OCI-LY3 (cell line): ENCODE data around the gene MAFG.
A peak's percentile ranks its signal among the peaks of the same experiment; 100 is the strongest.

Source experiments
- H2AFZ ChIP-seq: fragments of 200-600, 300-600 bp; shearing (Covaris generic); 2 replicates; pipeline ENCODE4 v1.6.0; 2014; ENCODE audit warnings: antibody characterized with exemption, low read depth, low read length
- H3K27ac ChIP-seq: fragments of 200-600, 300-600 bp; sonication (generic); 2 replicates; pipeline ENCODE4 v1.5.1; 2014; ENCODE audit warnings: mild to moderate bottlenecking, low read length, moderate library complexity, mixed read lengths
- H3K27me3 ChIP-seq: fragments of 200-600, 300-600 bp; sonication (generic); 2 replicates; pipeline ENCODE4 v1.6.1; 2014; ENCODE audit warnings: low read depth, low read length, mixed read lengths
- H3K36me3 ChIP-seq: fragments of 200-600, 300-600 bp; sonication (generic); replicated peaks from 2 replicates; pipeline ENCODE3; 2014; ENCODE audit warnings: low read depth, low read length, mixed read lengths
- H3K4me1 ChIP-seq: fragments of 300-600, 200-600 bp; sonication (generic); 2 replicates; pipeline ENCODE4 v1.6.1; 2014; ENCODE audit warnings: low read length, mixed read lengths
- H3K4me2 ChIP-seq: fragments of 200-600, 300-600 bp; sonication (generic); 2 replicates; pipeline ENCODE4 v1.6.1; 2014; ENCODE audit warnings: low read length, mixed read lengths
- H3K4me3 ChIP-seq: fragments of 300-600, 200-600 bp; sonication (generic); 2 replicates; pipeline ENCODE4 v1.5.1; 2014; ENCODE audit warnings: antibody characterized with exemption, mild to moderate bottlenecking, low read length, moderate library complexity
- H3K79me2 ChIP-seq: fragments of 300-600, 200-600 bp; shearing (Covaris generic); 2 replicates; pipeline ENCODE4 v1.6.1; 2014; ENCODE audit warnings: mild to moderate bottlenecking, low read length, mixed read lengths
- H3K9ac ChIP-seq: fragments of 300-600, 200-600 bp; shearing (Covaris generic); 2 replicates; pipeline ENCODE4 v1.6.0; 2014; ENCODE audit warnings: mild to moderate bottlenecking, low read length, moderate library complexity
- H3K9me3 ChIP-seq: fragments of 200-600, 300-600 bp; shearing (Covaris generic); 2 replicates; pipeline ENCODE4 v1.6.1; 2014; ENCODE audit warnings: low read length, mixed read lengths; ENCODE audit not compliant: insufficient read depth
- H4K20me1 ChIP-seq: fragments of 200-600, 300-600 bp; sonication (generic); 2 replicates; pipeline ENCODE4 v1.6.1; 2016; ENCODE audit warnings: low read length, mixed read lengths; ENCODE audit not compliant: insufficient read depth
- EZH2phosphoT487 ChIP-seq: fragments of 200-600 bp; shearing (Covaris generic); IDR thresholded peaks from 2 replicates; pipeline ENCODE4 v1.6.1; 2018; ENCODE audit warnings: antibody characterized with exemption, mixed run types, low read depth
- TF ChIP-seq, protein P1 (sequence below): fragments of 200-600, 300-600 bp; sonication (generic); IDR thresholded peaks from 2 replicates; pipeline ENCODE4 v1.5.1; 2014; ENCODE audit warnings: antibody characterized with exemption, low read length, low read depth

The MAFG gene

GRCh38 chr17:81914103-81914850, 13.3 kb downstream of the MAFG start:
- H4K20me1 ChIP-seq: peaks cover 10% of the 10 kb centered on the region; the same call in 1 of the 2 replicates
- H3K4me3 ChIP-seq: no peak overlapping the region
- TF ChIP-seq, protein P1, sequence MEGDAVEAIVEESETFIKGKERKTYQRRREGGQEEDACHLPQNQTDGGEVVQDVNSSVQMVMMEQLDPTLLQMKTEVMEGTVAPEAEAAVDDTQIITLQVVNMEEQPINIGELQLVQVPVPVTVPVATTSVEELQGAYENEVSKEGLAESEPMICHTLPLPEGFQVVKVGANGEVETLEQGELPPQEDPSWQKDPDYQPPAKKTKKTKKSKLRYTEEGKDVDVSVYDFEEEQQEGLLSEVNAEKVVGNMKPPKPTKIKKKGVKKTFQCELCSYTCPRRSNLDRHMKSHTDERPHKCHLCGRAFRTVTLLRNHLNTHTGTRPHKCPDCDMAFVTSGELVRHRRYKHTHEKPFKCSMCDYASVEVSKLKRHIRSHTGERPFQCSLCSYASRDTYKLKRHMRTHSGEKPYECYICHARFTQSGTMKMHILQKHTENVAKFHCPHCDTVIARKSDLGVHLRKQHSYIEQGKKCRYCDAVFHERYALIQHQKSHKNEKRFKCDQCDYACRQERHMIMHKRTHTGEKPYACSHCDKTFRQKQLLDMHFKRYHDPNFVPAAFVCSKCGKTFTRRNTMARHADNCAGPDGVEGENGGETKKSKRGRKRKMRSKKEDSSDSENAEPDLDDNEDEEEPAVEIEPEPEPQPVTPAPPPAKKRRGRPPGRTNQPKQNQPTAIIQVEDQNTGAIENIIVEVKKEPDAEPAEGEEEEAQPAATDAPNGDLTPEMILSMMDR: no peak
- no peak for TF ChIP-seq EZH2phosphoT487
- H2AFZ ChIP-seq: no peak overlapping the region
- H3K9me3 ChIP-seq: no peaks in the 10 kb centered on the region
- no peaks in the 10 kb centered on the region for H3K27me3 ChIP-seq
- no peak overlapping the region for H3K4me2 ChIP-seq
- H3K27ac ChIP-seq: no peak overlapping the region
- H3K79me2 ChIP-seq: peaks cover 35% of the 10 kb centered on the region
- H3K9ac ChIP-seq: no peak overlapping the region
- H3K4me1 ChIP-seq: peaks cover 17% of the 10 kb centered on the region
- H3K36me3 ChIP-seq: peaks cover 25% of the 10 kb centered on the region

DNA sequence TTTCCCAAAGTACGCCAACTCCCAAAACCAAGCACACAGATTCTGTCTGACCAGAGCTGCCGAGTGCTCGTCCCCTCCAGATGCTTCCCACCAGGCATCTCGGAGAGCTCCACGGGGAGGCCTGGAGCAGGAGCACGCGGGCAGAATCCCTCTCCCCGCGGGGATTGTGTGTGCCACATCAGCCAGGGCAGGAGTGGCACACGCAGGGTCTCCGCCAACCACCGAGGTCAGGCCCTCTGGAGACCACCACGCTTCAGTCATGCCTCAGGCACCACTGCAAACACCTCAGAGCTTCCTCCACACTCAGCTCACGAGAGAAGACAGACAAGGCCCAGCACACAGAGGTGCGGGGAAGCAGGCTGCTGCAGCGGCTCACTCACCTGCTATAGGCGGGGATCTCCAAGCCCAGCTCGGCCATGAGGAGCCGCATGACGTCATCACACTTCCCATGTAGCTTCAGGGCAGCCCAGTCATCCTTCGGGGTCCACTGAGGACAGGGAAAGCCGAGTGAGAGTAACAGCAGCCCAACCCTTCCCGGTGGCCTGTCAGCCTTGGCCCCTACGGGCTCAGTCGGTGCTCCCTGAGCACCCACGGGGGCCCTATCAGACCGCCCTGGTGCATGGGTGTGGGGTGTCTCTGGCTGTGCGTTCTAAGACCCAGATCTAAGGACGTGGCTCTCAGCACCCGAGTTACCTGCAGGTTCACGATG, 14.0 kb downstream of the MAFG start:
- Histone ChIP-seq H3K27me3 (no peaks in the 10 kb centered on the region), H3K27ac (no peak overlapping the region), H3K9me3 (no peaks in the 10 kb centered on the region), H3K4me3 (no peak overlapping the region), H3K9ac (no peak overlapping the region), H3K4me1 (peaks cover 17% of the 10 kb centered on the region), H4K20me1 (peaks cover 10% of the 10 kb centered on the region; the same call in 1 of the 2 replicates), H3K4me2 (no peak overlapping the region), H2AFZ (no peak overlapping the region), H3K36me3 (peaks cover 27% of the 10 kb centered on the region), H3K79me2 (peaks cover 35% of the 10 kb centered on the region)
- TF ChIP-seq, protein P1: no peak
- TF ChIP-seq EZH2phosphoT487: no peak

- Histone ChIP-seq H3K4me1 (peaks cover 14% of the 10 kb centered on the region), H3K9me3 (no peaks in the 10 kb centered on the region), H3K27me3 (no peaks in the 10 kb centered on the region), H3K36me3 (peaks cover 34% of the 10 kb centered on the region), H3K4me3 (no peak overlapping the region), H2AFZ (no peak overlapping the region), H3K4me2 (no peak overlapping the region), H4K20me1 (peaks cover 10% of the 10 kb centered on the region; the same call in 1 of the 2 replicates), H3K79me2 (peaks cover 30% of the 10 kb centered on the region), H3K27ac (no peak overlapping the region), H3K9ac (no peak overlapping the region)
- TF ChIP-seq, protein P1: no peak
- no peak for TF ChIP-seq EZH2phosphoT487
These were observed 14.9 kb downstream of the MAFG start for GRCh38 chr17:81912441-81913309.

DNA sequence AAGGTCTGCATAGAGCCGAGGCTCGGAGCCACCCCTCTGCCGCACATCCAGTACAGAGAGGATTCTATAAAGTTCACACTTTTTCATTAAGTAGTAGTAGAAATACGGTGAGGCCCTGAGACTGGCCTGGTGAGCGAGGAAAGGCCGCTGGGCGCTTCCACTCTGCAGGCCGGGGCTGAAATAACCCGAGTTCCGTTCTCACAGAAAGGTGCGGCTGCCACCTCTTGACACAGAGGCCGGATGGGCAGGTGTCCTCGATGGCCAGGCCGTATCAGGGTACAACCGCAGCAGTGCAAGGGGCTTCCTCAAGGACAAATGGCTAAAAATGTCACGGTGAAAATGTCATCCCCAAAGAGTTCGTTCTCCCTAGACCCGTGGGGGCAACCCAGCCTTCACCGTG, 15.6 kb downstream of the MAFG start:
- peak overlapping the region; percentile 42 for H3K4me2 ChIP-seq
- H3K9ac ChIP-seq: no peak overlapping the region
- H3K4me1 ChIP-seq: peaks cover 11% of the 10 kb centered on the region
- no peak for TF ChIP-seq EZH2phosphoT487
- TF ChIP-seq, protein P1: no peak
- H2AFZ ChIP-seq: no peak overlapping the region
- H3K27me3 ChIP-seq: no peaks in the 10 kb centered on the region
- no peaks in the 10 kb centered on the region for H3K9me3 ChIP-seq
- peak overlapping the region; percentile 56; the same call in 1 of the 2 replicates for H3K4me3 ChIP-seq
- H4K20me1 ChIP-seq: peaks cover 7% of the 10 kb centered on the region; the same call in 1 of the 2 replicates
- H3K27ac ChIP-seq: no peak overlapping the region
- H3K79me2 ChIP-seq: peaks cover 23% of the 10 kb centered on the region
- H3K36me3 ChIP-seq: peaks cover 34% of the 10 kb centered on the region
